Activated naive CD4-positive, alpha-beta T cell treated with anti-CD3 and anti-CD28 coated beads for 36 hours (primary cell): ENCODE data around the gene WHAMM. TPM values are rescaled to one million over a fixed set of nuclear protein-coding genes. Genes with fewer than 3 reads are reported as not detected.
"Not testable (repeated sequence)": the region's sequence is repeated elsewhere in the genome, so short reads cannot be mapped to it uniquely, and the experiment has no call there.

Experiments used
- CTCF ChIA-PET: fragments of 350-600 bp; sonication (Branson Sonifier 250); formaldehyde crosslinking; loops from one replicate; lab custom pipeline; 2021; ENCODE audit warnings: antibody characterized with exemption; lab: Charles Lee
- DNase-seq: peaks from one replicate; pipeline ENCODE4 v3.0.0-alpha.2; 2020
- H3K27ac Mint-ChIP-seq: one replicate; pipeline ENCODE4 v1.8.0; 2021; ENCODE audit warnings: mild to moderate bottlenecking, mixed read lengths
- H3K27me3 Mint-ChIP-seq: one replicate; pipeline ENCODE4 v1.8.0; 2021; ENCODE audit warnings: low read depth, mixed read lengths
- H3K36me3 Mint-ChIP-seq: one replicate; pipeline ENCODE4 v1.8.0; 2021; ENCODE audit warnings: low read depth, mixed read lengths
- H3K4me1 Mint-ChIP-seq: one replicate; pipeline ENCODE4 v1.8.0; 2021; ENCODE audit warnings: low read depth, mixed read lengths
- H3K4me3 Mint-ChIP-seq: one replicate; pipeline ENCODE4 v1.8.0; 2021; ENCODE audit warnings: mild to moderate bottlenecking, moderate library complexity, mixed read lengths
- H3K9me3 Mint-ChIP-seq: one replicate; pipeline ENCODE4 v1.8.0; 2021; ENCODE audit warnings: mixed read lengths
- intact Hi-C: fragments of 100-400 bp; cut with micrococcal nuclease; formaldehyde crosslinking; loops from one replicate; pipeline ENCODE4 v1.15.1; 2023
- total RNA-seq, 2 experiments: library from RNA; stranded (reverse); gene quantifications; one replicate each; pipeline ENCODE4 v1.2.3, GENCODE V29; 2021

WHAMM gene
- total RNA-seq, 2 experiments from 2014 or later, result 3.7 to 5.7 TPM

- intact Hi-C loops, result no loop called here
- DNase-seq, result no peak
- Mint-ChIP-seq H3K27ac (no peak overlapping the region), H3K27me3 (no peaks in the 10 kb centered on the region), H3K36me3 (no peaks in the 10 kb centered on the region), H3K9me3 (no peaks in the 10 kb centered on the region), H3K4me3 (no peak overlapping the region), H3K4me1 (no peaks in the 10 kb centered on the region)
- CTCF ChIA-PET, result no interaction called here
Observed at GRCh38 chr15:82862886-82863285, 53.5 kb downstream of the WHAMM start.

DNA sequence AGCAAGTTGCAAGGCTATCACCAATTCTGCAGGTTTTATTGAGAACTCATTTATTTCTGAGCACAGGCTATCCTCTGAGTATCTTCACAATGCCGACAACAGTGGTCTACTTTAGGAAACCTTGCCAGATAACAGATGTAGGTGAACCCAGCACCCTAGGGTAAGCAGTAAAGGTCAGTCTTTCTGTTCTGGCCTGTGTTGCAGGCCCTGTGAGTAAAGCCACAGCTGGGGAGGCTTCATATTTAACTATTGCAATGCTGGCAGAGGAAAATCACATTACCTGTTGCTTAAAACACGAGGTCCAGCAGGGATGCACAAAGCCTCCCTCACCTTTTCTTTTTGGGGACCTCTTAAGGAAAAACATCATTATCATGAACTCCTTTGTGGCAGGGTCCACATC is 55.5 kb downstream of the WHAMM start:
- intact Hi-C loops, result no loop called here
- no peak overlapping the region for H3K27ac Mint-ChIP-seq
- no peak for DNase-seq
- no peak overlapping the region for H3K4me3 Mint-ChIP-seq
- CTCF ChIA-PET, result interaction anchor here (1.3 kb wide), 1 partner anchor 334 kb away, joined by 3 read pairs; no protein-coding TSS in a partner anchor
- H3K36me3 Mint-ChIP-seq, result no peaks in the 10 kb centered on the region
- no peaks in the 10 kb centered on the region for H3K27me3 Mint-ChIP-seq
- no peaks in the 10 kb centered on the region for H3K4me1 Mint-ChIP-seq
- no peaks in the 10 kb centered on the region for H3K9me3 Mint-ChIP-seq

- H3K4me3 Mint-ChIP-seq, intact Hi-C loops, H3K9me3 Mint-ChIP-seq, H3K27ac Mint-ChIP-seq, H3K27me3 Mint-ChIP-seq, H3K36me3 Mint-ChIP-seq, DNase-seq, H3K4me1 Mint-ChIP-seq: not testable (repeated sequence)
- CTCF ChIA-PET, result interaction anchor here (1.3 kb wide), 1 partner anchor 335 kb away, joined by 3 read pairs; no protein-coding TSS in a partner anchor
Observed at GRCh38 chr15:82865581-82865980, 56.2 kb downstream of the WHAMM start.

DNA sequence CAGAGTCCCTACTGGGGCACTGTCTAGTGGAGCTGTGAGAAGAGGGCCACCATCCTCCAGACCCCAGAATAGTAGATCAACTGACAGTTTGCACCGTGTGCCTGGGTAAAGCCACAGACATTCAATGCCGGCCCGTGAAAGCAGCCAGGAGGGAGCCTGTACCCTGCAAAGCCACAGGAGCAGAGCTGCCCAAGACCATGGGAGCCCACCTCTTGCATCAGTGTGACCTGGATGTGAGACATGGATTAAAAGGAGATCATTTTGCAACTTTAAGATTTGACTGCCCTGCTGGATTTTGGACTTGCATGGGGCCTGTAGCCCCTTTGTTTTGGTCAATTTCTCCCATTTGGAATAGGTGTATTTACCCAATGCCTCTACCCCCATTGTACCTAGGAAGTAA is 56.6 kb downstream of the WHAMM start:
- intact Hi-C loops, H3K27ac Mint-ChIP-seq, H3K36me3 Mint-ChIP-seq, H3K4me1 Mint-ChIP-seq, H3K4me3 Mint-ChIP-seq, H3K27me3 Mint-ChIP-seq, H3K9me3 Mint-ChIP-seq, DNase-seq: not testable (repeated sequence)
- CTCF ChIA-PET, result interaction anchor here (0.9 to 1.3 kb wide), 2 partner anchors 130 to 335 kb away, joined by 3 read pairs; no protein-coding TSS in a partner anchor

DNA sequence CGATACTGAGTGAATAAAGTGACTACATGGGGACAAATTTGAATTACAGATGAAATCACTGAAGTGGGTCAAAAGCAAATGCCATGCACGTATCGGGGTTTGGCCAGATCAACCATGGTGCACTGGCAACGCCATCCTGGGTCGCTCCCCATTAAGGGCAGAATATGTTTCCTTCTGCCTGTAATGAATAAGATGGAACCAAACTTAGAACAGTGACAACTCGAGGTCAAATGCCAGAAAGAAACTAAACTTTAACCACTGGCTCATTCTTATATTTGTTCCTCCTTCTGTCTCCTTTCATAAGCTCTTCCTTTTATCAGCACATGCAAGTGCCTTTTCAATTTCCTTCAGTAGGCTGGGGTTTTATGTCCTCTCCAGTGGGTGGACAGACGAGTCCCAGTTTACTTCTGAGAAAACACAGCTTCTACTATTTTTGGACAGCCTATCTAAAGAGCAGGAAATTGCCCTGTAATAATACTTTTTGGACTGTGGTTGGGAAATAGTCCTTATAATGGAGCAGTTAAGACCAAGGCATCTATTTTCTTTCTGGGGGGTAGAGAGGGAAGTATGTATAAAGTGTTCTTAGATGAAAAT is 61.4 kb downstream of the WHAMM start:
- no peaks in the 10 kb centered on the region for H3K36me3 Mint-ChIP-seq
- no peaks in the 10 kb centered on the region for H3K4me1 Mint-ChIP-seq
- DNase-seq, result no peak
- intact Hi-C loops, result no loop called here
- CTCF ChIA-PET, result no interaction called here
- H3K27me3 Mint-ChIP-seq, result no peaks in the 10 kb centered on the region
- H3K4me3 Mint-ChIP-seq, result no peak overlapping the region
- H3K27ac Mint-ChIP-seq, result no peak overlapping the region
- H3K9me3 Mint-ChIP-seq, result no peaks in the 10 kb centered on the region

- CTCF ChIA-PET, result no interaction called here
- no peak for DNase-seq
- Mint-ChIP-seq H3K27ac (no peak overlapping the region), H3K4me3 (no peak overlapping the region), H3K9me3 (no peaks in the 10 kb centered on the region), H3K27me3 (no peaks in the 10 kb centered on the region), H3K4me1 (no peaks in the 10 kb centered on the region), H3K36me3 (no peaks in the 10 kb centered on the region)
- intact Hi-C loops, result no loop called here
Observed at GRCh38 chr15:82871358-82871757, 61.9 kb downstream of the WHAMM start.

GRCh38 chr15:82871832-82872484 is 62.5 kb downstream of the WHAMM start:
- CTCF ChIA-PET, result no interaction called here
- no peak overlapping the region for H3K27ac Mint-ChIP-seq
- no peak for DNase-seq
- intact Hi-C loops, result no loop called here
- no peak overlapping the region for H3K4me3 Mint-ChIP-seq
- H3K4me1 Mint-ChIP-seq, result no peaks in the 10 kb centered on the region
- no peaks in the 10 kb centered on the region for H3K27me3 Mint-ChIP-seq
- no peaks in the 10 kb centered on the region for H3K9me3 Mint-ChIP-seq
- no peaks in the 10 kb centered on the region for H3K36me3 Mint-ChIP-seq

DNA sequence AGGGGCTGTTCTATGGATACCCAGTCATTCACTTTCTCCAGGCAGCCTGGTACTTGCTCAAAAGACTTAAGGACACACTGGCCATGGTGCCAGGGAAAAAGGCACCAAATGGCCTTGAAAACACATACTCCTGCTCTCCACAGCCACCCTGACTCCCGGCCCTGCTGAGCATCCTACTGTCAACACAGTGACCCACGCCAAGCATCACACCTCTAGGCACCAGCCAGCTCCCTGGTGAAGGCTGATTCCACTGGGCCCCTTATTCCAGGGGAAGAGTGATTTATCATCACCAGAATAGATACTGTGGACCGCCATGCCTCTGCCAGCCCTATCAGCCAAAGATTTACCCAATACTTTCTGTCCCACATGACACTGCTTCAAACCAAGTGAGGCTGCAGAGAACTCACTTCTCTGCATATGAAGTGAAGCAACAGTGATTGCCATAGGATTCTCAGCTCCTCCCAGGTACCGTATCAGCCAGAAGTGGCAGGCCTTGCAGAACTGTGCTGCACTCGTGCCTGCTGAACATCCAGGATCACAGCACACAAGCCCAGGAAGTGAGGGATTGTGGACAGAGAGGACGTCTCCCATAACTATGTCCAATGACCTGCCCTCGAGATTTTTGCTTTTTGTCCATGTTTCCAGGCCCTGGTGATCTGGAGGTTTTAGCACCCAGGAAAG is 63.7 kb downstream of the WHAMM start:
- H3K4me1 Mint-ChIP-seq, result no peaks in the 10 kb centered on the region
- no peaks in the 10 kb centered on the region for H3K9me3 Mint-ChIP-seq
- no peaks in the 10 kb centered on the region for H3K27me3 Mint-ChIP-seq
- intact Hi-C loops, result no loop called here
- no peak overlapping the region for H3K27ac Mint-ChIP-seq
- CTCF ChIA-PET, result no interaction called here
- H3K36me3 Mint-ChIP-seq, result no peaks in the 10 kb centered on the region
- no peak overlapping the region for H3K4me3 Mint-ChIP-seq
- no peak for DNase-seq

DNA sequence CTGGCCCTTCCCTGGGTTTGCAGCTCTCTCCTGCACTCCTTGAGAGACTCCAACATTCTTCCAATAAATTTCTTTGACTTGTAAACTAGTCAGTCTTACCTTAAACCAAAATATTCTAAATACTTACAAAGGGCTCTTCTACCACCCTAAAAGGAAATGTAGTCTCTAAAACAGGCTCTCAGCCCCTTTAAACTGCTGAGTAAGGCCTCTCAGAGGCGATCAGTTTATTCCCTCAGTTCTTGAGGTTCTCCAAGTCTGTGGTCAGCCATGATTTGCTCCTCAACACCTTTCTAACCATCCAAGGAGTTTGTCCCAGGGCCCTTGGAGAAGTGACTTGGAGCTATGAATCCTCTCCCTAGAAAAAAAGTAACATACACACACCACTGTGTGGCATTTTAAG is 64.8 kb downstream of the WHAMM start:
- Mint-ChIP-seq H3K9me3 (no peaks in the 10 kb centered on the region), H3K27me3 (no peaks in the 10 kb centered on the region), H3K36me3 (no peaks in the 10 kb centered on the region), H3K4me3 (no peak overlapping the region), H3K27ac (no peak overlapping the region), H3K4me1 (no peaks in the 10 kb centered on the region)
- intact Hi-C loops, result no loop called here
- CTCF ChIA-PET, result no interaction called here
- DNase-seq, result no peak

GRCh38 chr15:82874961-82875360 is 65.5 kb downstream of the WHAMM start:
- Mint-ChIP-seq H3K9me3 (no peaks in the 10 kb centered on the region), H3K27ac (no peak overlapping the region), H3K36me3 (no peaks in the 10 kb centered on the region), H3K4me1 (no peaks in the 10 kb centered on the region), H3K4me3 (no peak overlapping the region), H3K27me3 (no peaks in the 10 kb centered on the region)
- CTCF ChIA-PET, result no interaction called here
- no peak for DNase-seq
- intact Hi-C loops, result no loop called here

GRCh38 chr15:82875411-82876003 is 66.1 kb downstream of the WHAMM start:
- Mint-ChIP-seq H3K36me3 (no peaks in the 10 kb centered on the region), H3K27me3 (no peaks in the 10 kb centered on the region), H3K4me1 (no peaks in the 10 kb centered on the region), H3K27ac (no peak overlapping the region), H3K9me3 (no peaks in the 10 kb centered on the region), H3K4me3 (no peak overlapping the region)
- intact Hi-C loops, result no loop called here
- CTCF ChIA-PET, result no interaction called here
- no peak for DNase-seq

- no peaks in the 10 kb centered on the region for H3K36me3 Mint-ChIP-seq
- no peaks in the 10 kb centered on the region for H3K4me1 Mint-ChIP-seq
- no peak for DNase-seq
- H3K27me3 Mint-ChIP-seq, result no peaks in the 10 kb centered on the region
- no peaks in the 10 kb centered on the region for H3K9me3 Mint-ChIP-seq
- no peak overlapping the region for H3K4me3 Mint-ChIP-seq
- CTCF ChIA-PET, result no interaction called here
- H3K27ac Mint-ChIP-seq, result no peak overlapping the region
- intact Hi-C loops, result no loop called here
Observed at GRCh38 chr15:82877825-82878224, 68.4 kb downstream of the WHAMM start.
